ENCODE results near the gene GRM8. TPM values are rescaled to one million over a fixed set of nuclear protein-coding genes. Genes with fewer than 3 reads are reported as not detected.

GRM8 gene
- total and polyA plus RNA-seq, 9 of the 15 experiments (the other 6 are each of a cell fraction or from before 2014, with no cell fraction given), result 0.13 TPM; not detected in 7

DNA sequence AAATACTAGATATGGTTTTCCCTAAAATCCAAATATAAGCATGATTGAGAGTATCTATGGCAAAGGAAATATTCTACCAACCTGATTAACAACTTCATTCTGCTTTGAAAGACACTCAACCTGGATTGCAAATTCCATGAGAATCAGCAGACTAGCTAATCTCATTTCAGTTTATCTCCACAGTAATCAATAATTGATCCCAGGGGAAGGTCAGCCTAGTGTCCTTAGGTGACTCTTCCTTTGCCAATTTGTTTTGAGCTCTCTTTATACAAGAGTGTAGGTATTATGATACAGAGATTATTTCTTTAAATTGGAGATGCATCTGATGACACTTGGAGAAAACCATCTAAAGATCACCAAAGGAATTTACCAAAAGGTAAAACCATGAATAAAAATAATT lies 100.3 kb downstream of the GRM8 start:
- in situ Hi-C loops (cut with MboI) (no loop called here), intact Hi-C loops (cut with micrococcal nuclease) (no loop called here)
- Histone ChIP-seq H3K27ac (ENCODE audit: extremely low read depth, low read depth, low read length) (no peak overlapping the region), H3K9me3 (replicated peaks; ENCODE audit: control insufficient read depth, insufficient read depth, low read depth, low read length) (no peaks in the 10 kb centered on the region), H4K20me1 (replicated peaks; ENCODE audit: control insufficient read depth, insufficient read depth, low read length) (no peaks in the 10 kb centered on the region), H3K9ac (ENCODE audit: insufficient read depth in 1 of 2, low read depth in 2 of 2, low read length in 2 of 2) (no peak overlapping the region), H2AFZ (ENCODE audit: low read depth, low read length) (no peak overlapping the region), H3K4me2 (ENCODE audit: insufficient read depth, low read length) (no peak overlapping the region), H3K9me1 (ENCODE audit: control insufficient read depth, insufficient read depth, low read length) (no peaks in the 10 kb centered on the region), H3K4me1 (replicated peaks in 1 of 2; ENCODE audit: control insufficient read depth in 2 of 2, insufficient read depth in 2 of 2, low read length in 2 of 2) (no peaks in the 10 kb centered on the region), H3K36me3 (ENCODE audit: control insufficient read depth, insufficient read depth, low read length) (no peaks in the 10 kb centered on the region), H3K79me2 (ENCODE audit: control insufficient read depth, insufficient read depth, low read length) (no peaks in the 10 kb centered on the region), H3K27me3 (ENCODE audit: control insufficient read depth in 2 of 2, insufficient read depth in 2 of 2, low read length in 2 of 2) (no peaks in the 10 kb centered on the region), H3K4me3 (no peak overlapping the region)
- TF ChIP-seq IFI16 (CRISPR knock-in tag; IDR thresholded peaks at IDR 0.05) (no peak), NFXL1 (CRISPR knock-in tag; IDR thresholded peaks at IDR 0.05) (no peak), NR2C2 (CRISPR knock-in tag; IDR thresholded peaks at IDR 0.05) (no peak), NR2C2 (tag; IDR thresholded peaks at IDR 0.05) (no peak), SIN3B (IDR thresholded peaks at IDR 0.05; ENCODE audit: low read depth) (no peak), MECOM (CRISPR knock-in tag; IDR thresholded peaks at IDR 0.05) (no peak), ESRRA (IDR thresholded peaks at IDR 0.05; ENCODE audit: borderline replicate concordance, low read depth) (no peak)
- TF ChIP-seq, protein P1, sequence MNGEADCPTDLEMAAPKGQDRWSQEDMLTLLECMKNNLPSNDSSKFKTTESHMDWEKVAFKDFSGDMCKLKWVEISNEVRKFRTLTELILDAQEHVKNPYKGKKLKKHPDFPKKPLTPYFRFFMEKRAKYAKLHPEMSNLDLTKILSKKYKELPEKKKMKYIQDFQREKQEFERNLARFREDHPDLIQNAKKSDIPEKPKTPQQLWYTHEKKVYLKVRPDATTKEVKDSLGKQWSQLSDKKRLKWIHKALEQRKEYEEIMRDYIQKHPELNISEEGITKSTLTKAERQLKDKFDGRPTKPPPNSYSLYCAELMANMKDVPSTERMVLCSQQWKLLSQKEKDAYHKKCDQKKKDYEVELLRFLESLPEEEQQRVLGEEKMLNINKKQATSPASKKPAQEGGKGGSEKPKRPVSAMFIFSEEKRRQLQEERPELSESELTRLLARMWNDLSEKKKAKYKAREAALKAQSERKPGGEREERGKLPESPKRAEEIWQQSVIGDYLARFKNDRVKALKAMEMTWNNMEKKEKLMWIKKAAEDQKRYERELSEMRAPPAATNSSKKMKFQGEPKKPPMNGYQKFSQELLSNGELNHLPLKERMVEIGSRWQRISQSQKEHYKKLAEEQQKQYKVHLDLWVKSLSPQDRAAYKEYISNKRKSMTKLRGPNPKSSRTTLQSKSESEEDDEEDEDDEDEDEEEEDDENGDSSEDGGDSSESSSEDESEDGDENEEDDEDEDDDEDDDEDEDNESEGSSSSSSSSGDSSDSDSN (IDR thresholded peaks at IDR 0.05; ENCODE audit: borderline replicate concordance in 1 of 2, low read depth in 2 of 2, low read length in 2 of 2), result no peak
- DNase-seq (ENCODE audit: extremely low read depth in 1 of 4, low spot score in 3 of 4) (no peak), FAIRE-seq (no peak), ATAC-seq (no peak)
- CTCF ChIA-PET (ENCODE audit: low intra/inter-chr PET ratio), result no interaction called here
- BruUV-seq (replicated peaks), result no TSS peak
- POLR2A ChIA-PET, result no interaction called here

Measured in K562 (cell line).